ENCODE results near the gene TNS3. TPM values are rescaled to one million over a fixed set of nuclear protein-coding genes. Genes with fewer than 3 reads are reported as not detected.
A peak's percentile ranks its signal among the peaks of the same experiment; 100 is the strongest.

The TNS3 gene
- total and polyA plus RNA-seq, 7 donors: 17.4 to 43.8 (median 28.8) TPM

GRCh38 chr7:47493976-47494911 is 87.7 kb downstream of the TNS3 start:
- H3K27me3 ChIP-seq: no peaks in the 10 kb centered on the region

GRCh38 chr7:47492716-47493325 is 89.1 kb downstream of the TNS3 start:
- H3K4me3 ChIP-seq: no peak overlapping the region
- 76 to 83% methylated on average over 14 of the region's 14 CpGs for WGBS, 2 donors
- no peaks in the 10 kb centered on the region for H3K36me3 ChIP-seq
- no peak for DNase-seq
- no peak overlapping the region for H3K27ac ChIP-seq
- no peaks in the 10 kb centered on the region for H3K27me3 ChIP-seq
- TF ChIP-seq CTCF (IDR thresholded peaks at IDR 0.05) (no peak), EP300 (IDR thresholded peaks at IDR 0.05) (no peak), POLR2AphosphoS5 (IDR thresholded peaks at IDR 0.05) (no peak), POLR2A (IDR thresholded peaks at IDR 0.05) (no peak)
- H3K4me1 ChIP-seq: peaks cover 0 to 52% (median 38%) of the 10 kb centered on the region in 4 donors
- H3K9me3 ChIP-seq: no peaks in the 10 kb centered on the region
- intact Hi-C loops (cut with DNase I): no loop called here

More at GRCh38 chr7:47493976-47494911, 87.7 kb downstream of the TNS3 start:
- WGBS, 2 donors: 42 to 68% methylated on average over 14 of the region's 14 CpGs
- intact Hi-C loops (cut with DNase I): no loop called here
- TF ChIP-seq POLR2AphosphoS5 (IDR thresholded peaks at IDR 0.05) (no peak), EP300 (IDR thresholded peaks at IDR 0.05) (no peak), CTCF (IDR thresholded peaks at IDR 0.05) (no peak), POLR2A (IDR thresholded peaks at IDR 0.05) (no peak)
- H3K4me3 ChIP-seq: no peak overlapping the region
- H3K9me3 ChIP-seq: no peaks in the 10 kb centered on the region
- DNase-seq: no peak
- H3K27ac ChIP-seq: peak overlapping the region; percentile 7 to 75 (median 28)
- peaks cover 0 to 64% (median 51%) of the 10 kb centered on the region in 4 donors for H3K4me1 ChIP-seq
- no peaks in the 10 kb centered on the region for H3K36me3 ChIP-seq

- H3K9me3 ChIP-seq: no peaks in the 10 kb centered on the region
- intact Hi-C loops (cut with DNase I): no loop called here
- no peak overlapping the region for H3K4me3 ChIP-seq
- H3K27me3 ChIP-seq: no peaks in the 10 kb centered on the region
- 95% methylated on average over 24 of the region's 24 CpGs for WGBS, 2 donors
- no peak for TF ChIP-seq CTCF (IDR thresholded peaks at IDR 0.05)
- no peak for TF ChIP-seq POLR2A (IDR thresholded peaks at IDR 0.05)
- no peak for TF ChIP-seq EP300 (IDR thresholded peaks at IDR 0.05)
- no peak overlapping the region for H3K27ac ChIP-seq
- H3K36me3 ChIP-seq: no peaks in the 10 kb centered on the region
- H3K4me1 ChIP-seq: peaks cover 0 to 33% (median 18%) of the 10 kb centered on the region in 4 donors
- DNase-seq: peak; percentile 32
Measured at GRCh38 chr7:47490501-47491265, 91.2 kb downstream of the TNS3 start.

GRCh38 chr7:47489624-47490023 is 92.3 kb downstream of the TNS3 start:
- no peaks in the 10 kb centered on the region for H3K36me3 ChIP-seq
- no peak for TF ChIP-seq POLR2A (IDR thresholded peaks at IDR 0.05)
- TF ChIP-seq POLR2AphosphoS5 (IDR thresholded peaks at IDR 0.05): no peak
- no peak for TF ChIP-seq CTCF (IDR thresholded peaks at IDR 0.05)
- no peak for TF ChIP-seq EP300 (IDR thresholded peaks at IDR 0.05)
- no peak overlapping the region for H3K27ac ChIP-seq
- H3K27me3 ChIP-seq: no peaks in the 10 kb centered on the region
- peak; percentile 39 for DNase-seq
- H3K4me3 ChIP-seq: no peak overlapping the region
- intact Hi-C loops (cut with DNase I): no loop called here
- H3K4me1 ChIP-seq: peaks cover 0 to 33% (median 23%) of the 10 kb centered on the region in 4 donors
- 88 to 96% methylated on average over 7 of the region's 7 CpGs for WGBS, 2 donors
- no peaks in the 10 kb centered on the region for H3K9me3 ChIP-seq
